ENCODE measurements around the gene WDR37.

DNA sequence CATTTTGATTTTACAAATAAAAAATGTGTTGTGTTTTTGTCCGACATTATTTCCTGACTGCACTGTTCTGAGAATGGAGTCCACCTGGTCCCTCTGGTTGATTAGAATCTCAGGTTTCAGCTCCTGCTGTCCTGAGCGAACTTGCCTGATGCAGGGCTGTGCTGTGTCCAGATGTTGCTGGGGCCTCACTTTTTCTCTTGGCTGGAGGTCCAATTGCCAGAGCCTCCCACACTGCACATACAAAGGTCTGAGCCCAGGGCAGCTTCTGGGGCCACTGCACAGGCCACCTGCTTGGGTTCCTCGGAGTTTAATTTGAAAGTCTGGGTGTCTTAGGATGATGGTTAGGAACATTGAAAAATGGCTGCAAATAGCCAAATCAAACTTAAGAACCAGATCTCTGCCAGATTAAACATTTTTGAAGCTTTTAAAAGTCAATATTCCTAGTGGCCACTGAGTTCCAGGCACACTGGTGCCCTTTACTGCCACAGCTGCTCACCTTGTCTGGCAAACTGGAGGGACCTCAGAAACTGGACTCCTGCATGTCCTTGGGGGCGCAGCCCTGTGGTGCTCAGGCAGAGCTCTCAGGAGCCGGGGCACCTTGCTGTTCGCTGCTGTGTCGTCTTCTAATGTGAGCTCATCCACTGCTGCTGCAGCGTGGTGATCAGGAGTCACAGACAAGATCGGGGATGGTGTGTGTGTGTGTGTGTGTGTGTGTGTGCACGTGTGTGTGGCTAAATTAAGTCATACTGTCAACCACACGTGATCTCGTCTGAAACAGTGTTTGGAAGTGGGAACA, 75.0 kb downstream of the WDR37 start:
- TF ChIP-seq, protein P1, sequence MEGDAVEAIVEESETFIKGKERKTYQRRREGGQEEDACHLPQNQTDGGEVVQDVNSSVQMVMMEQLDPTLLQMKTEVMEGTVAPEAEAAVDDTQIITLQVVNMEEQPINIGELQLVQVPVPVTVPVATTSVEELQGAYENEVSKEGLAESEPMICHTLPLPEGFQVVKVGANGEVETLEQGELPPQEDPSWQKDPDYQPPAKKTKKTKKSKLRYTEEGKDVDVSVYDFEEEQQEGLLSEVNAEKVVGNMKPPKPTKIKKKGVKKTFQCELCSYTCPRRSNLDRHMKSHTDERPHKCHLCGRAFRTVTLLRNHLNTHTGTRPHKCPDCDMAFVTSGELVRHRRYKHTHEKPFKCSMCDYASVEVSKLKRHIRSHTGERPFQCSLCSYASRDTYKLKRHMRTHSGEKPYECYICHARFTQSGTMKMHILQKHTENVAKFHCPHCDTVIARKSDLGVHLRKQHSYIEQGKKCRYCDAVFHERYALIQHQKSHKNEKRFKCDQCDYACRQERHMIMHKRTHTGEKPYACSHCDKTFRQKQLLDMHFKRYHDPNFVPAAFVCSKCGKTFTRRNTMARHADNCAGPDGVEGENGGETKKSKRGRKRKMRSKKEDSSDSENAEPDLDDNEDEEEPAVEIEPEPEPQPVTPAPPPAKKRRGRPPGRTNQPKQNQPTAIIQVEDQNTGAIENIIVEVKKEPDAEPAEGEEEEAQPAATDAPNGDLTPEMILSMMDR (IDR thresholded peaks at IDR 0.05) = no peak
- TF ChIP-seq ZFX (IDR thresholded peaks at IDR 0.05; ENCODE audit: borderline replicate concordance) = no peak
